NOMO-1 (cell line): Measurements from ENCODE around the gene RPP30.

Source experiments
- DNase-seq, 2 experiments: peaks; one replicate each; lab custom pipeline; 2025; ENCODE audit not compliant: unreplicated experiment in 2 of 2; lab: John Stamatoyannopoulos, UW

Gene RPP30

DNA sequence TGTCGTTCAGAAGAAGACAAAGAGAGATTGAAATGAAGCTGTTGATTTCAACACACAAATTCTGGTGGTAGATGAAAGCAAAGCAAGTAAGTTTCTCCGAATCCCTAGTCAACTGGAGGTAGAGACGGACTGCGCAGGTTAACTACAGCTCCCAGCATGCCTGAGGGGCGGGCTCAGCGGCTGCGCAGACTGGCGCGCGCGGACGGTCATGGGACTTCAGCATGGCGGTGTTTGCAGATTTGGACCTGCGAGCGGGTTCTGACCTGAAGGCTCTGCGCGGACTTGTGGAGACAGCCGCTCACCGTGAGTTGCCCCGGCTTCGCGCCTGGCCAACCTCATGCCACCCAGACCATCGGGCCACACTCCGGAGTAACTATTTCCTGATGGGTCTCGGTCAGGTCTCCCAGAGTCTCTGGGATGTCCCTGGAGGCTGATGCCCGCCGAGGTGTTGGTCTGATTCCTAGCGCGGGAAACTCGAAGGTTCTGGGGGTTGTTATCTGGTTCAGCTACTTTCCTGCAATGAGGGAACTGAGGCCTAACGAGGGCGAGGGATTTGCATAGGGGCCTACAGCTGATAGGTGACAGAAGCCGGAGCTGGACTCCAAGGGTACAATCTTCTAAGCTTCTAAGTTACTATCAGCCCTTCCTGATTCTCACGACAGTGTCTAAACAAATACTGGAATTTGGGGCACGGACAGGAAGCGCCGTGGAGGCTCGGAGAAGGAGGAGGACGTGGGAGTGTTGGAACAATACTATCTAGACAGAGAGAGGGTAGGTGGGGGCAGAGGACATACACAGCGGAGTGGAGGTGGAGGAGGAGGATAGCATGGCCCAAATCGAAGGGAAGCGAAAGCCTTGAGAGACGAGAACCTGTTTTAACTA, at the start of gene RPP30:
Gene RPP30 (plus strand): TSS at position 209 of the 882 bp plus-strand sequence. CDS start 13 bp downstream, at position 222.
- peak; percentile 78 to 84 for DNase-seq

GRCh38 chr10:90822508-90822907, 49.3 kb upstream of the RPP30 start:
- DNase-seq: no peak

GRCh38 chr10:90832111-90832510, 39.7 kb upstream of the RPP30 start:
- no peak for DNase-seq

- no peak for DNase-seq
Observed at GRCh38 chr10:90834326-90834725, 37.4 kb upstream of the RPP30 start.

DNA sequence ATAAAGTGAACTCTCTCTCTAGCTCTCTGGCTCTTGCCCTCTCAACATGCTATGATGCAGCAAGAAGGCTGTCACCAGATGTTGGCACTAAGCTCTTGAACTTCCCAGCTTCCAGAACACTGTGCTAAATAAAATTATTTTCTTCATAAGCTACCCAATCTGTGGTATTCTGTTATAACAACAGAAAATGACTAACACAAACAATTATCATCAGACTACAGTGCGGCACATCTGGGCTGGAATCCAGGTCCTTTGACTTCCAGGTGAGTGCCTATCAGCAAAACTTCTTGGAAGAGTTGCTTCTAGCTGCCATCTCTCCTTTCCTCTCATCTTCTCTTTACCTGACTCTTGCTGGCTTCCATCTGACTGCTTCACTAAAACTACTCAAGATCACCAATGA, 34.3 kb upstream of the RPP30 start:
- no peak for DNase-seq

DNA sequence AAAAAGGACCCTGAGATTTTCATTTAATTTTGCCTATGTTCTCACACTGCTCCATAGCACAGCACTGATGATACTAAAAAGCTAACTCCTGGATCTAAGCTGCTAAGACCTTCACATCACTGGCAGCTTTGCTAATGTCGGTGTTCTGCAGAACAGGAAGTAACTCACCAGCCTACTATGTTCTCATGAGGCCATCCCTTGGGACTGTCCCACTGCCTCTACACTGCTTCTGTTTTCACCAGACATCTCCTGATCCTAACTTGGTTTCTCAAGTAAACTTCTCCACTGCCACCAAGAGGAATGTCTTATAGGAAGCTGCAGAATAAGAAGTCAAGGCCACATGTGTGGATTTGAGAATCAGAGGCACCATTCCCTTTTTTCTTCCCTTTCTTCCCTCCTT, 29.0 kb upstream of the RPP30 start:
- no peak for DNase-seq

DNA sequence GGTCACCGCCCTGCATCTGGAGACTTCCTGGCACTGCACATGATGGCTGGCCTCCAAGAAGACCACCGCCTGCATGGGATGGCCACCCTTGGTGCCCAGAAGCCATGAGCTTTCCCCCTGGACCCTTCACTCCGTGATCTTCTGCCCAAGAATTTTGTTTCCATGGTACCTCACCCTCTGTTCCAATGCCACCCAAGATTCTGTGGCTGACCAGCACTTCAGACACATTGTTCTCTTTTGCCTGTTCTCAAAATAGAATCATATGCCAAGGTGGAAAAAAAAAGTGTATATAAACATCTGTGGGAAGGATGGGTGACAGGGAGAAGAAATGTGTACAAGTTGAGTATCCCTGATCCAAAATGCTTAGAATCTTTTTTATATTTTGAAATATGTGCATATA, 26.0 kb upstream of the RPP30 start:
- DNase-seq: no peak

DNA sequence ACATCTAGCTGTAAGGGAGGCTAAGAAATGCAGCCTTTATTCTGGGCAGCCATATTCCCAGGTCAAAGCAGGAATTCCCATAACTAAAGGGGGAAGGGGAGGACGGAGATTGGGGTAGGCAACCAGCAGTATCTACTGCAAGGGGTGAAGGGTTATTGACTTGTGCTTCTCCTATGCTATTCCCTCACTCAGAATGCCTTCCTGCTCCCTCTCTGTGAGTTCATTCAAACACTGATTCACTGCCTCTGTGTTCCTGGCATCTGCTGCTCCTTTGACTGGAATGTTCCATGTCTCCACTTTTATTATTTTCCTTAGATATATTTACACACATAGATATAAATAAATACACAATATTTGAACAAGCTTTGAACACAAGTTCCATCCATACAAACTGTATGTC, 25.0 kb upstream of the RPP30 start:
- no peak for DNase-seq

GRCh38 chr10:90847436-90847835, 24.3 kb upstream of the RPP30 start:
- DNase-seq: peak; percentile 75 to 91

- no peak for DNase-seq
Observed at GRCh38 chr10:90849956-90850749, 21.6 kb upstream of the RPP30 start.

DNA sequence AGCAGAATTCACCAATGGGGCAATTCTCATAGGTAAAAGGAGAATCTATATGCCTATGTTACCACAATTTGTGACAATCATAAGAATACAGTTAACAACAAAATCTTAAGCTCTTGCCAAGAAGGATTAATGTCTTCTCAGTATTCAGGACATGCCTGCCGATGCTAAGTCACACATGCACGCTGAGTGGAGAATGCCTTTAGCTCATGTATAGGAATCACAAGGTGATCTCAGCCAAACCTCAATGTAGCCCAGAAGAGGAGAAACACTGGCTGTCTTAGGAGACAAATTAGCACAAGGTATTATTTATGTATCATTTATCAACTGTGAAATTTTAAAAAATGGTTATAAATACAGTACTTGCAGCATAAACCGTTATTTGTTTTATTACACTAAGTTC, 16.6 kb upstream of the RPP30 start:
- DNase-seq: no peak

GRCh38 chr10:90856261-90856660, 15.5 kb upstream of the RPP30 start:
- DNase-seq: no peak

- no peak for DNase-seq
Observed at GRCh38 chr10:90856964-90857634, 14.7 kb upstream of the RPP30 start.

- peak; percentile 41 to 46 for DNase-seq
Observed at GRCh38 chr10:90857635-90858460, 13.9 kb upstream of the RPP30 start, which contains the start of gene HTR7. TSS of gene HTR7 (minus strand) at chr10:90858039. CDS start at chr10:90857671, 368 bp downstream.

- DNase-seq: peak; percentile 27 to 67
Observed at GRCh38 chr10:90858461-90858968, 13.3 kb upstream of the RPP30 start.

DNA sequence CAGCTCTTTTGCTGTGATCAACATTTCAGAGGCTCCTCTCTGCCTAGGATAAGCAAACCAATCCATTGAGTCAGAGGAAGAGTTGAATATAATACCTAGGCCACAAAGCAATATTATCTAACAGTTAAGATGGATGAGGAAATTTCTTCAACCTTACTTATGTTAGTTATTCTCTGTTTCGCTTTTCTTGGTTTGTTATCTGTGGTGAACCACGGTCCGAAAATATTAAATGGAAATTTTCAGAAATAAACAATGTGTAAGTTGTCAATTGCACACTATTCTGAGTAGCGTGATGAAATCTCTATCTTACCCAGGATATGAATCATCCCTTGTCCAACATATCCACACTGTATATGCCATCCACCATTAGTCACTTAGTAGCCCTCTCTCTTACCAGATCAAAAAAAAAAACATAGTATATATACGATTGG, 12.4 kb upstream of the RPP30 start:
- DNase-seq: peak in 1 of 2 experiments; percentile 70

GRCh38 chr10:90860790-90861189, 11.0 kb upstream of the RPP30 start:
- no peak for DNase-seq

- no peak for DNase-seq
Observed at GRCh38 chr10:90862908-90863514, 8.8 kb upstream of the RPP30 start.

DNA sequence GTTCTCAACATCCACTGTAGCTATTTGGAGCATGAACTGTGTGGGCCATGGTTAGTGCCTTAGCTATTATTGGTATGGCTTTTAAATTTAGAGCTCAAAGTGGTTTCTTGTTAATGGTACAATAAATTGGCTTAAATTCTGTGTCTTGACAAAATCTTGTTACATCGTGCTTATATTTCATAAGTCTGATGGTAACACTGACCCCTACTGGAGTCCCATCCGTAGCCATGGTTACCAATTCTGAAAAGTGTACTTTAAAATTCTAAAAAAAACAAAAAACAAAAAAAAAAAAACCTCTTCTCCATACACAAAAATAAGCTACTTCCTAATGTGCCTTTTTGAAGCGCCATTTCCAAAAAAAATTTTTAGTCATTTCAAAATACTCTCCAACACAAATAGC, 6.4 kb upstream of the RPP30 start:
- DNase-seq: peak in 1 of 2 experiments; percentile 14
